H1 (cell line): ENCODE measurements around the gene PRKCI. TPM values are rescaled to one million over a fixed set of nuclear protein-coding genes. Genes with fewer than 3 reads are reported as not detected.
"Not testable (repeated sequence)": the region's sequence is repeated elsewhere in the genome, so short reads cannot be mapped to it uniquely, and the experiment has no call there.

Experiments
- CTCF ChIA-PET: fragments of 300-600 bp; sonication (Branson Sonifier 250); formaldehyde crosslinking; loops from one replicate; lab custom pipeline; 2021; ENCODE audit not compliant: partially characterized antibody; lab: Charles Lee
- POLR2A ChIA-PET: fragments of 300-600 bp; sonication (Branson Sonifier 250); formaldehyde crosslinking; loops from one replicate; lab custom pipeline; 2021; ENCODE audit warnings: inconsistent platforms; ENCODE audit not compliant: partially characterized antibody; lab: Charles Lee
- DNase-seq, 2 experiments: peaks; one replicate each; pipeline versions ENCODE4 v3.0.0 to v3.0.0-alpha.2; 2010 to 2022; ENCODE audit warnings: low spot score in 2 of 2, low read depth in 1 of 2, mixed read lengths in 1 of 2
- FAIRE-seq: peaks from 2 replicates; lab custom pipeline; 2011; peaks lifted over from hg19 to GRCh38; lab: Jason Lieb, UNC
- H2AFZ ChIP-seq: 2 replicates; pipeline ENCODE4 v1.8.1; 2012; ENCODE audit warnings: low read length, inconsistent platforms
- H2AK5ac ChIP-seq: 2 replicates; pipeline ENCODE4 v1.6.1; 2013; ENCODE audit warnings: low read depth, low read length
- H2BK120ac ChIP-seq: replicated peaks from 2 replicates; pipeline ENCODE3; 2013; ENCODE audit warnings: low read depth, low read length, inconsistent platforms
- H2BK12ac ChIP-seq: 2 replicates; pipeline ENCODE4 v1.6.1; 2013; ENCODE audit warnings: low read depth, low read length
- H2BK15ac ChIP-seq: 2 replicates; pipeline ENCODE4 v1.6.1; 2013; ENCODE audit warnings: low read length
- H2BK20ac ChIP-seq: 2 replicates; pipeline ENCODE4 v1.6.1; 2013; ENCODE audit warnings: low read length
- H2BK5ac ChIP-seq: 2 replicates; pipeline ENCODE4 v1.6.1; 2013; ENCODE audit warnings: low read depth, low read length
- H3K14ac ChIP-seq: 2 replicates; pipeline ENCODE4 v1.6.1; 2013; ENCODE audit warnings: inconsistent platforms; ENCODE audit not compliant: insufficient read length
- H3K18ac ChIP-seq: 2 replicates; pipeline ENCODE4 v1.6.1; 2013; ENCODE audit warnings: low read length; ENCODE audit errors: extremely low read depth
- H3K23ac ChIP-seq: 2 replicates; pipeline ENCODE4 v1.6.1; 2013; ENCODE audit warnings: inconsistent platforms; ENCODE audit not compliant: insufficient read length
- H3K23me2 ChIP-seq: 2 replicates; pipeline ENCODE4 v1.6.1; 2013; ENCODE audit warnings: low read depth, low read length
- H3K27ac ChIP-seq: 2 replicates; pipeline ENCODE4 v1.6.1; 2011; ENCODE audit warnings: low read depth, low read length, inconsistent platforms
- H3K27me3 ChIP-seq, 4 experiments: replicated peaks in 1 of 4; 1 replicate in 1 of 4; 2 replicates in 3 of 4; pipeline versions ENCODE4 v1.6.1 to v1.8.1; 2011 to 2013; ENCODE audit warnings: low read length in 3 of 4, mild to moderate bottlenecking in 3 of 4, inconsistent platforms in 2 of 4, mixed read lengths in 2 of 4, moderate library complexity in 1 of 4; ENCODE audit not compliant: control insufficient read depth in 3 of 4, insufficient read depth in 3 of 4; ENCODE audit errors: extremely low read depth in 1 of 4
- H3K36me3 ChIP-seq, 4 experiments: 2 replicates each; pipeline versions ENCODE4 v1.6.1 to v1.8.1; 2011 to 2013; ENCODE audit warnings: mild to moderate bottlenecking in 4 of 4, low read length in 3 of 4, moderate library complexity in 2 of 4, control low read depth in 1 of 4, inconsistent platforms in 1 of 4; ENCODE audit not compliant: insufficient read depth in 4 of 4, control insufficient read depth in 2 of 4
- H3K4ac ChIP-seq: replicated peaks from 2 replicates; pipeline ENCODE3; 2013; ENCODE audit warnings: low read length, low read depth, mixed read lengths, inconsistent platforms; ENCODE audit not compliant: insufficient read length
- H3K4me1 ChIP-seq, 4 experiments: replicated peaks in 1 of 4; 1 replicate in 1 of 4; 2 replicates in 3 of 4; pipeline versions ENCODE4 v1.6.1 to v1.8.1; 2011 to 2013; ENCODE audit warnings: low read length in 3 of 4, inconsistent platforms in 2 of 4, mixed read lengths in 1 of 4; ENCODE audit not compliant: insufficient read depth in 4 of 4, control insufficient read depth in 3 of 4
- H3K4me2 ChIP-seq, 2 experiments: 2 replicates each; pipeline versions ENCODE4 v1.6.1 to v1.8.1; 2011 to 2013; ENCODE audit warnings: low read depth in 2 of 2, low read length in 2 of 2, control low read depth in 1 of 2, inconsistent platforms in 1 of 2, mild to moderate bottlenecking in 1 of 2; ENCODE audit not compliant: insufficient read depth in 1 of 2
- H3K4me3 ChIP-seq, 4 experiments: fragments of 200-600, 300-600 bp in 1 of 4; sonication (generic), shearing (Covaris generic), sonication (Bioruptor Twin) in 1 of 4; 2 replicates each; pipeline versions ENCODE4 v1.5.1 to v1.8.1; 2011 to 2016; ENCODE audit warnings: low read length in 4 of 4, low read depth in 3 of 4, control low read depth in 2 of 4, inconsistent platforms in 2 of 4, mild to moderate bottlenecking in 2 of 4, mixed read lengths in 1 of 4, moderate library complexity in 1 of 4; ENCODE audit not compliant: insufficient read depth in 2 of 4; ENCODE audit errors: extremely low read depth in 1 of 4
- H3K56ac ChIP-seq: replicated peaks from 2 replicates; pipeline ENCODE3; 2013; ENCODE audit warnings: low read depth, mild to moderate bottlenecking, mixed read lengths, low read length, inconsistent platforms; ENCODE audit not compliant: insufficient read length
- H3K79me1 ChIP-seq: 2 replicates; pipeline ENCODE4 v1.6.1; 2013; ENCODE audit warnings: low read depth, low read length, control low read depth
- H3K79me2 ChIP-seq, 2 experiments: 2 replicates each; pipeline versions ENCODE4 v1.6.1 to v1.8.1; 2012 to 2013; ENCODE audit warnings: low read length in 2 of 2, mild to moderate bottlenecking in 2 of 2, inconsistent platforms in 1 of 2; ENCODE audit not compliant: insufficient read depth in 2 of 2, control insufficient read depth in 1 of 2
- H3K9ac ChIP-seq, 4 experiments: replicated peaks in 1 of 4; 1 replicate in 1 of 4; 2 replicates in 3 of 4; pipeline versions ENCODE4 v1.6.1 to v1.8.1; 2011 to 2013; ENCODE audit warnings: low read depth in 3 of 4, low read length in 3 of 4, control low read depth in 2 of 4, mild to moderate bottlenecking in 2 of 4, moderate library complexity in 2 of 4, inconsistent platforms in 1 of 4; ENCODE audit errors: extremely low read depth in 1 of 4
- H3K9me3 ChIP-seq, 2 experiments: 2 replicates each; pipeline versions ENCODE4 v1.6.1 to v1.8.1; 2012 to 2013; ENCODE audit warnings: mild to moderate bottlenecking in 2 of 2, moderate library complexity in 2 of 2, control low read depth in 1 of 2, inconsistent platforms in 1 of 2, low read depth in 1 of 2, low read length in 1 of 2, mixed read lengths in 1 of 2; ENCODE audit not compliant: insufficient read depth in 2 of 2
- H4K20me1 ChIP-seq, 2 experiments: replicated peaks in 1 of 2; 2 replicates each; pipeline versions ENCODE3 to v1.8.1; 2011 to 2013; ENCODE audit warnings: inconsistent platforms in 2 of 2, low read length in 2 of 2, mild to moderate bottlenecking in 1 of 2; ENCODE audit not compliant: insufficient read depth in 2 of 2, control insufficient read depth in 1 of 2
- H4K5ac ChIP-seq: 2 replicates; pipeline ENCODE4 v1.6.1; 2013; ENCODE audit warnings: low read length, low read depth, mixed read lengths, inconsistent platforms; ENCODE audit not compliant: insufficient read length
- H4K8ac ChIP-seq: 2 replicates; pipeline ENCODE4 v1.8.0; 2013; ENCODE audit warnings: mild to moderate bottlenecking, moderate library complexity, low read length, inconsistent platforms; ENCODE audit not compliant: insufficient read depth; ENCODE audit errors: extremely low read depth
- H4K91ac ChIP-seq: replicated peaks from 2 replicates; pipeline ENCODE3; 2013; ENCODE audit warnings: low read length, mixed read lengths, inconsistent platforms; ENCODE audit not compliant: insufficient read length
- WGBS, 2 experiments: shearing (Covaris generic) in 1 of 2; methylation state at CpG; one replicate each; pipeline versions ENCODE4 v1.1.6 to v1.1.7; 2013 to 2015; ENCODE audit warnings: low lambda C conversion rate in 2 of 2, mixed read lengths in 2 of 2, inconsistent platforms in 1 of 2, low coverage in 1 of 2, missing lambda C conversion rate in 1 of 2; ENCODE audit not compliant: insufficient replicate concordance in 2 of 2, insufficient coverage in 1 of 2, insufficient read length in 1 of 2; ENCODE audit errors: extremely low coverage in 1 of 2, missing lambda C conversion rate in 1 of 2; 5-methylcytosine and 5-hydroxymethylcytosine counted together
- polyA plus RNA-seq, 7 experiments: library from polyadenylated mRNA; depleted of rRNA in 3 of 7; stranded (reverse) in 5 of 7; unstranded in 2 of 7; fragments of >200 nt in 5 of 7; fragments of 200-250 nt in 2 of 7; gene quantifications; 1 replicate in 5 of 7; 2 replicates in 1 of 7; 4 replicates in 1 of 7; pipeline versions ENCODE4 v1.2.1 to v1.2.3, GENCODE V29; 2011 to 2013; ENCODE audit warnings: missing spikeins in 2 of 7, mixed read lengths in 2 of 7
- total RNA-seq: library from RNA; stranded (reverse); fragmentation: NEBNext Ultra II Directional; extraction: Animal tissue kit (Norgen Biotek cat#: 25700); gene quantifications from 2 replicates; pipeline ENCODE4 v1.2.1, GENCODE V29; 2021

The PRKCI gene
- total and polyA plus RNA-seq, 2 of the 8 experiments (the other 6 are each of a cell fraction or from before 2014, with no cell fraction given) = 24.3 to 100.0 TPM

DNA sequence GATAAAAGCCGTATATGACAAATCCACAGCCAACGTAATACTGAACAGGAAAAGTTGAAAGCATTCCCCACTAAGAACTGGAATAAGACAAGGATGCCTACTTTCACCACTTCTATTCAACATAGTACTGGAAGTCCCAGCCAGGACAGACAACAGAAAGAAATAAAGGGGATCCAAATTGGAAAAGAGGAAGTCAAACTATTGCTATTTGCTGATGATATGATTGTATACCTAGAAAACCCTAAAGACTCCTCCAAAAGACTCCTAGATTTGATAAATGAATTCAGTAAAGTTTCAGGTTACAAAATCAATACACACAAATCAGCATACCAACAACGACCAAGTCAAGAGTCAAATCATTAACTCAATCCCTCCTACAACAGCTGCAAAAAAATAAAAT, 26.5 kb upstream of the PRKCI start:
- CTCF ChIA-PET, H3K4me2 ChIP-seq, H3K27me3 ChIP-seq, H3K9me3 ChIP-seq, H3K14ac ChIP-seq, H3K9ac ChIP-seq, H3K4me3 ChIP-seq, H3K79me1 ChIP-seq, H4K8ac ChIP-seq, H3K23ac ChIP-seq, H4K20me1 ChIP-seq, H4K91ac ChIP-seq, DNase-seq, H3K4me1 ChIP-seq, H3K4ac ChIP-seq, H3K27ac ChIP-seq, H3K56ac ChIP-seq, H2AFZ ChIP-seq, H2BK5ac ChIP-seq, FAIRE-seq, H2BK120ac ChIP-seq, POLR2A ChIA-PET, H2AK5ac ChIP-seq, H3K36me3 ChIP-seq, H2BK12ac ChIP-seq, H3K18ac ChIP-seq, H2BK20ac ChIP-seq, H3K23me2 ChIP-seq, H3K79me2 ChIP-seq, H2BK15ac ChIP-seq, H4K5ac ChIP-seq: not testable (repeated sequence)
- WGBS, 2 experiments = 88% methylated on average over 3 of the region's 3 CpGs; no CpG with 5 or more reads in 1 of the 2 experiments
